Activated CD8-positive, alpha-beta memory T cell treated with anti-CD3 and anti-CD28 coated beads for 1 hour (primary cell): ENCODE measurements around the gene HSCB.
"Not testable (repeated sequence)": the region's sequence is repeated elsewhere in the genome, so short reads cannot be mapped to it uniquely, and the experiment has no call there.

Source experiments
- DNase-seq, 2 donors: peaks; one replicate each; pipeline ENCODE4 v3.0.0-alpha.2; 2020; ENCODE audit warnings: low read depth in 1 of 2; ENCODE audit errors: extremely low read depth in 1 of 2

Gene HSCB, protein sequence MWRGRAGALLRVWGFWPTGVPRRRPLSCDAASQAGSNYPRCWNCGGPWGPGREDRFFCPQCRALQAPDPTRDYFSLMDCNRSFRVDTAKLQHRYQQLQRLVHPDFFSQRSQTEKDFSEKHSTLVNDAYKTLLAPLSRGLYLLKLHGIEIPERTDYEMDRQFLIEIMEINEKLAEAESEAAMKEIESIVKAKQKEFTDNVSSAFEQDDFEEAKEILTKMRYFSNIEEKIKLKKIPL

DNA sequence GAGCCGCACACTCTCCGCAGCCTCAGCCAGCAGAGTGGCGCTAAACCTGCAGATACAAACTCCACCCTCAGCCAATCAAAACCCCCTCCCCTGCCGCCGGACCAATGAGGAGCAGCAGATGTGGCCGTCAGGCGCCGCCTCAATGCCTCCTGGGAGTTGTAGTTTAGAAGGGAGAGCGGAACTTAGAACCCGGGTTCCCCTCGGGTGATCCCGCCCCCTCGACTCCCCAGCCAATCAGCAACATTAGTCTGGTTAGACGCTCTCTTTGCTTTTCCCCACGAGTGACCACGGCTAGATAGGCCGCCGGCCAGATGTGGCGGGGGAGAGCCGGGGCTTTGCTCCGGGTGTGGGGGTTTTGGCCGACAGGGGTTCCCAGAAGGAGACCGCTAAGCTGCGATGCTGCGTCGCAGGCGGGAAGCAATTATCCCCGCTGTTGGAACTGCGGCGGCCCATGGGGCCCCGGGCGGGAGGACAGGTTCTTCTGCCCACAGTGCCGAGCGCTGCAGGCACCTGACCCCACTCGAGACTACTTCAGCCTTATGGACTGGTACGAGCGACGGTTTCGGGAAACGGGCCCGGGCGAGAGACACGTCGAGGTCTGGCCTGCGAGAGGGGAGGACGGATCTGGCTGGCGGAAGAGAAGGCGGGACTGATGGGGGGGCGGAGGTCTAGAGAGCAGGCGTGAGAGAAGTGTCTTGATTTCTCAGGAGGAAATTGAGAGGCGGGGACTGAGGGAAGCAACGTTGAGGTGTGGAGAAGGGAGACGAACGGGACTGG lies at the start of gene HSCB, which contains the start of gene CHEK2:
TSS of gene HSCB (plus strand) at position 255 of the 777 bp plus-strand sequence. CDS start at position 312, 57 bp downstream.
TSS of gene CHEK2 (minus strand) at position 36 of the 777 bp plus-strand sequence. CDS start 7,099 bp downstream, outside the sequence.
- DNase-seq: peak; percentile 92 to 95

DNA sequence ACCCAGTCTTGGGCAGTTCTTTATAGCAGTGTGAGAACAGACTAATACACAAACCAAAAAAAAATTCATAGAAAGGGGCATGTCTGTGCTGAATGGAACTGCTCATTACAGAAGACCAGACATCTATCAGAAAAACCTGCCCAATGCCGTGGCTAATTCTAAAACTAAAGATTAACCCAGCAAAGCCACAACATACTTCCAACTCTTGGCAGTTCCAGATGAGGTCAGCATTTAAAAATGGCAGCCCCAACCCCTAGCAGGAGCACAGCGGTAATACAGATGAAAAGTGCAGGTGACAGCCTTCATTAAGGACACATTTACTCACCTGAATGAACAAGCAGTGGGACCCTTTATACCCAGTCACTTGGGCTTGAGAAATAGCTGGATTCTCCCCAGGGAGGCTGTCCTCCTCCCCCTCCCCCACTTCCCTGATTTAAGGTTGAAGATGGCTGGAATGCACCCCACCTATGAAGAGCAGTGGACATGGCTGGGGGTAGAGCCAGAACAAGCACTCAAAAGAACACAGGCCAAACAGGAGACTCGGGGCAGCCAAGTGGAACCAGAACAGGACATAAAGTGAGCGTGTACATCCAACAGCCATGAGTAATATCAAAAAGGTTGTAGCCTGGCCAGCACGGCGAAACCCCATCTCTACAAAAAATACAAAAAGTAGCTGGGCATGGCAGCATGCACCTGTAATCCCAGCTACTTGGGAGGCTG lies 48.6 kb upstream of the HSCB start:
- not testable (repeated sequence) for DNase-seq

DNA sequence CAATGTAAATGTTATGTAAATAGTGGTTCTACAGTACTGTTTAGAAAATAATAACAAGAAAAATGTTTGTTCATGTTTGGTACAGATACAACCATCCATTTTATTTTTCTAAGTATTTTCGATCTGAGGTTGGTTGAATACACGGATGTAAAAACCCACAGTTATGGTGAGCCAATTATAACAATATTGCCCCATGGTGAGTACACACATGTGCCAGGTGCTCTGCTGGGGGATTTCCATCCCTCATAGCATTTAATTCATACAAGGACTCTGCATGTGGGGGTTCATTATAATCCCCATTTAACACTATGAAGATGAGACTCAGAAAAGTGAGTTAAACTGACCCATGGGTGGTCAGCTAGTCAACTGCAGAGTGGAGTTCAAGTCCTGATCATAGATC lies 38.9 kb upstream of the HSCB start:
- no peak for DNase-seq

DNA sequence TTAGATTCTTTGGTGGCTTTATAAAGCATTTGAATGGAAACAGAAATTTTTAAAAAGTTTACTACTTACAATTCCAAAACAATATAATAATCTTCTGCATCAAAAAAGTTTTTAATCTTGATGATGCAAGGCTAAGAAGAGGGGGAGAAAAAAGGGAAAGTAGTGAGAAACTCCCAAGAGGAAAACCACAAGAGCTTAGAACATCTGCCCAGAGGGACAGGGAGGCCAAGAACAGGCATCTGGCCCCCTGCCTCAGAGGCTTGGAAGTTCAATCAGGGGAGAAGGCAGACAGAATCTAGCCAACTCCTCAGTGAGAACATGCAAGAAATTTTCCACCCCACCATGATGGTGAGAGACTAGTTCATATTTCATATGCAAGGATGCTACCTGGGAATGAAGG lies 38.4 kb upstream of the HSCB start:
- no peak for DNase-seq

DNA sequence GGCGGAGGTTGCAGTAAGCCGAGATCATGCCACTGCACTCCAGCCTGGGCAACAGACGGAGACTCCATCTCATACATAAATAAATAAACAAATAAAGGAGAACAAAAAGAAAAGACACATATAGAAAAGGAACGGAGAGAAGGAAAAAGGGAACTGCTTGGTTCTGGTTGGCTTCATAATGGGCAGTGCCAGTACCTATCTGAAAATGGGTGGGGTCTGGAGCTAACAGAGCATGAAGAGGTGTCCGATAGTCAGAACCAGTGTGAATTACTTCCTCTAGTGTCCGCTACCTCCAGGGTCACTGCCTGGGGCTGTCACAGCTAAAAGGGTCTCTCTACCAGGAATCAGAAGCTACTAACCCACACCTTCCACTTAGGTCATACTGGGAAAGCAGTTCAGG lies 35.0 kb upstream of the HSCB start:
- DNase-seq: no peak

DNA sequence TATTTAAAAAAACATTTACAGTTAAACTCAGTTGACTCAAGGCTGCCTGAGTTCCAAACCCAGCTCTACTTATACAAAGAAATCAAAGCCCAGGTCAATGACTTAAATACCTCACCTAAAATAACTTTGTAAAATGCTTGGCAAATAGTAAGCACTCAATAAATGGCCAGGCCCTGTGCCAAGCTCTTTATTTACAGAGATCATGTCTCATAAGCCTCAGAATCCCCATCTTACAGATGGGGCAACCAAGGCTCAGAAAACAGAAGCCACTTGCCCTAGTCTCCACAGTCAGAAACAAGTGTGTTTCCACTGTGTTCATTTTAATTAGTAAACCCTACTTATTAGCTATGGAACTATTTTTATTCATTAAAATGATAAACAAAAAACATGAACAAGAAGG lies 31.7 kb upstream of the HSCB start:
- no peak for DNase-seq

DNA sequence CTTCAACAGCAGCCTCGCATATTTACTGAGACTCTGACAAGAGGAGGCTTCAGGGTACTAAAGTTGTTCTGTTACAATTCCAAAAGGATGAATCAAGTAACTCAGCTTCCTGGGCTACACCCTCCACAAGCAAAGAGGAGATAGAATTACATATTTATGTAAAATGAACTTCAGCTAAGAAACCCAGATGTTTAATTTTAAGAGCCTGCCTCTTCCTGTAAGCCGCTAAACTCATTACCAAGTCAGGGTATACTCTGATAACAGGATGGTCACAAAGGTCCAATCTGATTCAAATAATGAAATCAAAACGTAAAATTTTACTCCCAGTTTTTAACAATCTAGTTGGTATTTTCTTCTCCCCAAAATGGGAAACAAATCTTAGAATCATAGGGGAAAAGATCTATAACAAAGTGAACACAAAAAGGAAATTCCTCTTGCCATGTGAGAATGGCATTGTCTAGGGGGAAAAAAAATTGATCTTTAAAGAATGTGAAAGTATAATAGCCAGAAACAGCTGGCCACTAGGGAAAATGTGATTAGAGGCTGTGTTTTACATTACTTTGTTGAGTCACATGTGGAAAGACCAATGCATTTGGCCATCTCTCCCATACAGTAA lies 31.2 kb upstream of the HSCB start:
- no peak for DNase-seq

DNA sequence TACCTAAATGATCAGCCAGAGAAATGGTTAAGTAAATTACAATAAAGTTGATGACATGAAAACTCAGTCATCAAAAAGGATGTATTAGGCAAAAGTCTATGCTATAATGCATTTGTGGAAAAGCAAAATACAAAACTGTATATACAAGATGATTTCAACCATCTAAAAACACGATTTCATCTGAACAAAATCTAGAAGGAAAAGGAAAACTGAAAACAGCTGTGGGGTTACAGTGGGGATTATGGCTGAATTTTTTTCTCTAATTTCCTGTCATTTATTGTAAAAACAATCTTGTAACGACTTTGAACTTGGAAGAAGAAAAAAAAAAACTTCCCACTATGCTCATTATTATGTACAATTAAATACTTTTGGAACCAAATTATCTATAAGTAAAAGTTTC lies 30.5 kb upstream of the HSCB start:
- no peak for DNase-seq

DNA sequence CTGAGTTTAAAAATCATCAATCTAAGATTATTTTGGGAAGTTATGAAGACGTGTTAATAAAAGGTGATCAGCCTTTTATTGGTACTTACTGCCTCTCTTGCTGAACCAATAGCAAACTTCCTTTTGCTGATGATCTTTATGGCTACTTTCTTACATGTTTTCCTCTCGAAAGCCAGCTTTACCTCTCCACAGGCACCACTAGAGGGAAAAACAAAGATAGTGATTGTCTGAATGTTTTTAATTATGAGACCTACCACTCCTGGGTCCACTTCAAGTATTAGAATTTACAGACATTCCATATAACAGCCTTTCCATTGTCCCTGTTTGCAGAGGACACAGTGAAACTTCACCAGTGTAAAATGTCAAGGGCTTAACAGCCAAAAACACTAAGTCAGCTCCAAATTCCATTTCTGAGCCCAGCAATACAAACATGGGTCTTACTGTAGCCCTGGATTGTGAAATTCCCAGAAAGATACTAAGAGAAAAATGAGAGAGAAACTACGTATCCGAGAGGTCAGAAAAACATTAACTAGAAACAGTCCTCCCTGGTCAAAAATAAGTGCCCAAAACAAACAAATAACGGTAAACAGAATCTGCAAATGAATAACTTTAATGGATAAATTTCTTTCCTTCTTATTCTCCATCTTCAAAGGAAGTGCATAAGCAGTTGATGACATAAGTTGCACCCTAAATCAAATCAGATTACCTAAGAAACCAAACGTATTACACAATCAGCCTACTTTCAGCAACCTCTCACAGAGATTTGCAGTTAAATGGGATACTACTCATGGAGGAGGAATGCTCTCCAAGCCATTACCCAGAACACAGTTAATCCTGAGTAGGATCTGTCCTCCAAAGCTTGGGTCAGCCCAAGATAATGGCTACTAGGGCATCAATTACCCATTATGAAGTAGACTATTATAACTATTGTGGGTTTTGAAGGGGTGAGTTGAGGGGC lies 29.7 kb upstream of the HSCB start:
- DNase-seq: no peak

DNA sequence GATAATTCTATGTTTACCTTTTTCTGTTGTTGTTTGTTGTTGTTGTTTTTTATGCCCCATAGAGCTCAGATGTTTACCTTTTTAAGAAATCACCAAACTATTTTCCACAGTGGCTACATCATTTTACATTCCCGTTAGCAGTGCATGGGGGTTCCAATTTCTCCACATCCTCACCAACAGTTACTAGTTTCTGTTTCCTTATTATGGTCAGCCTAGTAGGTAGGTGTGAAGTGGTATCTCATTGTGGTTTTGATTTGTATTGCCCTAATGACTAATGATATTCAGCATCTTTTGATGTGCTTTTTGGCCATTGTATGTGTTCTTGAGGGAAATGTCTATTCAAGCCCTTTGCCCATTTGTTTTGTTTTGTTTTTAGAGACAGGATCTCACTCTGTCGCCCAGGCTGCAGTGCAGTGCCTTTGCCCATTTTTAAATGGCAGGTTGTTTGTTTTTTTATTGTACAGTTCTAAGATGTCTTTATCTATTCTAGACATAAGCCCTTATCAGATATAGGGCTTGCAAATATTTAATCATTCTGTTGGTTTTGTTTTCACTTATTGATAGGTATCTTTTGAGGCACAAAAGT lies 27.7 kb upstream of the HSCB start:
- DNase-seq: no peak

DNA sequence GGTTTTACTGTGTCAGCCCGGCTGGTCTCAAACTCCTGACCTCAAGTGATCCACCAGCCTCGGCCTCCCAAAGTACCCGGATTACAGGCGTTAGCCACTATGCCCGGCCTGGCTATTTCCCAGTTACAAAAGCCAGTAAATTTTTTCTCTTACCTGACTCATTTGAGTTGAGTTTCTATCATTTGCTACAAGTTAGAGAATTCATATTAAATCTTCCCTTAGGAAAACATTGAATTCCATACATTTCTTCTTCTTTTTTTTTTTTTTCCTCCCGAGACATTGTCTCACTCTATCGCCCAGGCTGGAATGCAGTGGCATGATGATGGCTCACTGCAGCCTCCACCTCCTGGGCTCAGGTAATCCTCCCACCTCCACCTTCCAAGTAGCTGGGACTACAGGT lies 26.2 kb upstream of the HSCB start:
- DNase-seq: no peak

DNA sequence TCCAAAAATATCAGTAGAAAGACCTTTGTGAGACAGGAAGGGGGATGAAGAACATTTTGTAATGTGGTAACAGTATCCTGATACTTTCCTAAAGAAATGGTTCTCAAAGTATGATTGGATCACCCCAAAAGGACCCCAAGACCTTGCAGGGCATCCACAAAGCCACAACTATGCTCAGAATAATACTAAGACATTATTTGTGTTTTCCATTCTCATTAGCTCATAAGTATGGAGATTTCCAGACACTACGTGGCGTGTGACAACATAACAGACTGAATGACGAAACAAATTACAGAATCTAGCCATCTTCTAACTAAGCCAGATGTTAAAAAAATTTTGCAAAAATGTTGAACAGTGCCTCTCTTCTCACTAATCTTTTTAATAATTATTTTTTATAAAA lies 25.2 kb upstream of the HSCB start:
- no peak for DNase-seq

DNA sequence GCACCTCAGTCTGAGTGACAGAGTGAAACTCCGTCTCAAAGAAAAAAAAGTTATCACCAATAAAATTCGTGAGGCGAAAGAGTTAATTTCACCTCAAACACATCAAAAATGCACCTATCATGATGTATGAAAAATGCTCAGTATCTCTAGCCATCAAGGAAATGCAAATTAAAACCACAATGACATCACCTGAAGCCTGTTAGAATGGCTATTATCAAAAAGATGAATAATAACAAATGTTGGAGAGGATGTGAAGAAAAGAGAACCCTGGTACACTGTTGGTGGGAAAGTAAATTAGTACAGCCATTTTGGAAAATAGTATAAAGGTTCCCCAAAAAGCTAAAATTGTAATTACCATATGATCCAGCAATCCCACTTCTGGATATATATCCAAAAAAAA lies 23.8 kb upstream of the HSCB start:
- DNase-seq: no peak

DNA sequence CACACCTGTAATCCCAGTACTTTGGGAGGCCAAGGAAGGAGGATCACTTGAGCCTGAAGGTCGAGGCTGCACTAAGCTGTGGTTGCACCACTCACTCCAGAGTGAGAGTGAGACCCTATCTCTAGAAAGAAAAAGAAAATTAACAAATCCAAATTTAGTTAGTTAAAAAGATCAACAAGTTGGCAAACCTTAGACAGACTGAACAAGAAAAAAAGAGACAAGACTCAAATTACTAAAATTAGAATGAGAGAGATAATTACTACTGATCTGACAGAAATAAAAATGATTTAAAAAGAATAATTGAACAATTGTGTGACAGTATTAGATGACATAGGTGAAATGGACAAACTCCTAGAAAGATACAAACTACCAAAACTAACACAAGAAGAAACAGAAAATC lies 13.8 kb upstream of the HSCB start:
- no peak for DNase-seq

DNA sequence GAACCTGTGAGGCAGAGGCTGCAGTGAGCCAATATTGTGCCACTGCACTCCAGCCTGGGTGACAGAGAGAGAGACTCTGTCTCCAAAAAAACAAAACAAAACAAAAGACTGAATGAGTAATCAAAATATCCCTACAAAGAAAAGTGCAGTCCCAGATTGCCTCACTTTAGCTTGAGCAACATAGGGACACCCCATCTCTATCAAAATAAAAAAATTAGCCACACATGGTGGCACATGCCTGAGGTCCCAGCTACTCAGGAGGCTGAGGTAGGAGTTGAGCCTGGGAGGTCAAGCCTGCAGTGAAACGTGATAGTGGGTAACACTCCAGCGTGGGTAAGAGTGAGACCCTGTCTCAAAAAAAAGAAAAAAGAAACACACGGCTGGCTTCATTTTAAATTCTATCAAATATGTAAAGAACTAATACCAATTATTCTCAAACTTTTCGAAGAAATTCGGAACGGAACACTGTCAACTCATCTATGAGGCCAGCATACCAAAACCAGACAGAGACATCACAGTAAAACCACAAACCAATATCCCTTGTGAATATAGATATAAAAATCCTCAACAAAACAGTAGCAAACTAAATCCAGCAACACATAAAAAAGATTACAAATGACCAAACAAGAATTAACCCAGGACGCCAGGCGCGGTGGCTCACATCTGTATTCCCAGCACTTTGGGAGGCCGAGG lies 13.1 kb upstream of the HSCB start:
- DNase-seq: no peak

DNA sequence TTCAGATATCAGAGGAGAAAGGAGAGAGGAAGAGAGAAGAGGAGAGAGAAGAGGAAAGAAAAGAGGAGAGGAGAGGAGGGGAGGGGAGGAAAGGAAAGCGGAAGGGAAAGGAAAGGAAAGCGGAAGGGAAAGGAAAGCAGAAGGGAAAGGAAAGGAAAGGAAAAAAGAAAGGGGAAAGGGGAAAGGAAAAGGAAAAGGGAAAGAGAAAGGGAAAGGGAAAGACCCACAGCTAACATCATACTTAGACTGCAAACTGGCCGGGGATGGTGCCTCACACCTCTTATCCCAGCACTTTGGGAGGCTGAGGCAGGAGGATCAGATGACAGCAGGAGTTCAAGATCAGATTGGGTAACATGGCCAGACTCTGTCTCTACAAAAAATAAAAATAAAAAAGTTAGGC lies 11.7 kb upstream of the HSCB start:
- no peak for DNase-seq

DNA sequence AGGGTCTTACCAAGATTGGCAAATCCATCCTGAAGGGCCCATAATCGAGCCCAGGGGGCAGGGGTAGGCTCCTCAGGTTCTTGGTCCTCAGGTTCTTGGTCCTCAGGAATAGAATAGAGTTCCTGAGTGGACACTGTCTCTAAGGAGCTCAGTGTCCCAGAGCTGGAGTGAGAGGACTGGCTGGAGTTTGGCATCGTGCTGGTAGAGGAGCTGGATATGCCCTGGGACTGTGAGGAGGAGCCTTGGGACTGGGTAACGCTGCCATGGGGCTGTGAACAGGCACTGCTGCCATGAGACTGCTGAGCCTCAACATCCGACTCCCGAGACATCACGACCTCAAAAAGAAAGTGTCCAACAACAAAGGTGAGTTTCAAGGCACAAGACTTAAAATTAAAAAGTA lies 7.4 kb upstream of the HSCB start:
- no peak for DNase-seq

DNA sequence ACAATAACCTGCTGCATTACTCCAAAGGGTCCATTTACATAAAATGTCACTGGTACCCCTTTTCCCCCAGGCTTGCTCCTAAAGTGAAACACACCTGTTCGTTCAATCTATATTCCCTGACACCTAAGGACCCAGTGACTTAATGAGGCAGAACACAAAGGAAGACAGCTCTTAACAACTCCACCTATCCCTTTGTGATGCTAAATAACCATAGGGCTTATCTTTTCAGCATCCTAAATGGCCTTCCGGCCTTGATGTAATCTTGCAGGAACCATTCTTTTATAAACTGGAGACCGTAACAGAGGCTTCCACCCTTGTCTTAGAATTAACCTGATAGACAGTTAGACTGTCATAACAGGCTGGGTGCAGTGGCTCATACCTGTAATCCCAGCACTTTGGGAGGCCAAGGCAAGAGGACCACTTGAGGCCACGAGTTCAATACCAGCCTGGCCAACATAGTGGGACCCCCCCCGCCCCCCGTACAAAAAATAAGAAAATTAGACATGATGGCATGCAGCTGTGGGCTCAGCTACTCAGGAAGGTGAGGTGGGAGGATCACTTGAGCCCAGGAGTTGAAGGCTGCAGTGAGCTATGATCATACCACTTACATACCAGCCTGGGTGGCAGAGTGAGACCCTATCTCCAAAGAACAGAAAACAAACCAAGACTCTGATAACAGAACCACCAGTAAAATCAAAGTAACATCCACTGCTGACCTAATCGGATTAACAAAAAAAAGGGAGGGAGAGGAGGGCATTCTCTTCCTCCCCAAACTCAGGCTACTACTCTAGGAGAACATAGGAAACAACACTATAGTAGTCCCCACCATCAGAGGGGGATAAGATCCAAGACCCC lies 5.3 kb upstream of the HSCB start:
- DNase-seq: no peak
